HG03571 (cell line): ENCODE results near the gene LAPTM5.

Experiments used
- ATAC-seq: cut with Tn5 transposase; IDR thresholded peaks from one replicate; pipeline ENCODE4 v1.9.1; 2021; ENCODE audit not compliant: unreplicated experiment

Gene LAPTM5

DNA sequence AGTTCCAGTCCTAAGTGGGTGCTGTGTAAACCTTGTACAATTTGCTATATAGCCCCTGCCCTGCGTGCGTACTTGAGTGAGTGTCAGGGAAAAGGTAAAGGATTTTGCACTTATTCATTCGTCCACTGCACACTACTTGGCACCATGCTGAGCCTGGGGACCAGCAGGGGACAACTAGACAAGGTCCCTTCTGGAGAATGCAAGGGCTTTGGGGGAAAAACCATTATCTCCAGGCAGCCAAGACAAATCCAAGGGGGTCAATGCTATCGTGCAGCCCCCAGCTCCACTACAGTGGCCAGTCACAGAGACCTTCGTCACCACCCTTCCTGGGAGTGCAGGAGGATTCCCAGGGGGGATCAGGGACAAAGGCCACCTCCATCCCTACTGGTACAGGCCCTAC is 73.9 kb downstream of the LAPTM5 start:
- no peak for ATAC-seq
